Activated CD4-positive, CD25-positive, alpha-beta regulatory T cell treated with anti-CD3 and anti-CD28 coated beads, Interleukin-2, amount 50 U/mL, for 72 hours (primary cell): ENCODE results near the gene IGFLR1.

Experiments
- DNase-seq: peaks from one replicate; pipeline ENCODE4 v3.0.0; 2021

Gene IGFLR1

GRCh38 chr19:35742121-35742724 lies at the start of gene IGFLR1:
TSS of gene IGFLR1 (minus strand) at chr19:35742452. CDS start at chr19:35741180, 1,272 bp downstream.
- peak; percentile 66 for DNase-seq

GRCh38 chr19:35791814-35792279 lies 49.6 kb upstream of the IGFLR1 start:
- no peak for DNase-seq

GRCh38 chr19:35790981-35791813 lies 48.9 kb upstream of the IGFLR1 start:
- DNase-seq, result no peak

GRCh38 chr19:35789978-35790944 lies 48.0 kb upstream of the IGFLR1 start:
- no peak for DNase-seq

GRCh38 chr19:35789195-35789977 lies 47.1 kb upstream of the IGFLR1 start:
- DNase-seq, result no peak

GRCh38 chr19:35788205-35788960 lies 46.1 kb upstream of the IGFLR1 start:
- no peak for DNase-seq

GRCh38 chr19:35787227-35787799 lies 45.1 kb upstream of the IGFLR1 start:
- DNase-seq, result no peak

- no peak for DNase-seq
Observed at GRCh38 chr19:35786299-35787160, 44.3 kb upstream of the IGFLR1 start.

- no peak for DNase-seq
Observed at GRCh38 chr19:35785339-35785627, 43.0 kb upstream of the IGFLR1 start.

GRCh38 chr19:35784503-35785338 lies 42.5 kb upstream of the IGFLR1 start:
- no peak for DNase-seq

GRCh38 chr19:35783469-35784434 lies 41.5 kb upstream of the IGFLR1 start:
- no peak for DNase-seq

- DNase-seq, result no peak
Observed at GRCh38 chr19:35782589-35782988, 40.3 kb upstream of the IGFLR1 start.

- DNase-seq, result no peak
Observed at GRCh38 chr19:35781650-35782049, 39.4 kb upstream of the IGFLR1 start.

- DNase-seq, result no peak
Observed at GRCh38 chr19:35780717-35781116, 38.5 kb upstream of the IGFLR1 start.

GRCh38 chr19:35780058-35780457 lies 37.8 kb upstream of the IGFLR1 start:
- DNase-seq, result no peak

- DNase-seq, result no peak
Observed at GRCh38 chr19:35779033-35779432, 36.8 kb upstream of the IGFLR1 start.

GRCh38 chr19:35777961-35778360 lies 35.7 kb upstream of the IGFLR1 start:
- DNase-seq, result no peak
